Cardiac fibroblast (primary cell): ENCODE results near the gene CC2D2A.

ENCODE experiments used
- DNase-seq, 2 donors: peaks; one replicate each; pipeline versions ENCODE4 v3.0.0 to v3.0.0-alpha.2; 2010; ENCODE audit warnings: low read depth in 2 of 2
- H3K4me3 ChIP-seq, 2 donors: replicated peaks in 1 of 2; 1 replicate in 1 of 2; 2 replicates in 1 of 2; pipeline ENCODE4 v1.5.1; 2011; ENCODE audit warnings: low read depth in 2 of 2, low read length in 2 of 2, mild to moderate bottlenecking in 2 of 2, moderate library complexity in 1 of 2
- CTCF ChIP-seq: IDR thresholded peaks from one replicate; pipeline ENCODE4 v1.5.1; 2011; ENCODE audit warnings: low read depth, mild to moderate bottlenecking, low read length, inconsistent platforms

The CC2D2A gene

GRCh38 chr4:15434091-15434490, 35.6 kb upstream of the CC2D2A start:
- no peak for TF ChIP-seq CTCF
- no peak overlapping the region for H3K4me3 ChIP-seq
- DNase-seq: peak; percentile 46 to 50

DNA sequence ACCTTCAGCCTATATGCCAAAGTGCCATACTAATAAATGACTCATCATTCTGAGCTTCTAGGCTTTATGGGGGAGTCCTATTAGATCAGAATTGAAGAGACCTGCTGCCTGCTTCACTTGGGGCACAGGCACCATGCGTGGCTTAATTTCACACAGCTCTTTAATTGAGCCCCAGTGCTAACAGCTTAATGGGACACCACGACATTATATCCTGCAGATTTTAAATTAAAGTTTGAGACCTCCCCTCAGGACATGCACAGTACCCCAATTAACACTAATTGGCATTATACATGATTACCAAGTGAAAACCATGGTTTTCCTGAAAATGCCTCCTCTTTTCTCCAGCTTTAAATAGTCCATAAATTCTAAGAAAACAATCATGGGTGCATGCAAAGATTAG, 35.0 kb upstream of the CC2D2A start:
- DNase-seq: no peak
- TF ChIP-seq CTCF: no peak
- H3K4me3 ChIP-seq: no peak overlapping the region

DNA sequence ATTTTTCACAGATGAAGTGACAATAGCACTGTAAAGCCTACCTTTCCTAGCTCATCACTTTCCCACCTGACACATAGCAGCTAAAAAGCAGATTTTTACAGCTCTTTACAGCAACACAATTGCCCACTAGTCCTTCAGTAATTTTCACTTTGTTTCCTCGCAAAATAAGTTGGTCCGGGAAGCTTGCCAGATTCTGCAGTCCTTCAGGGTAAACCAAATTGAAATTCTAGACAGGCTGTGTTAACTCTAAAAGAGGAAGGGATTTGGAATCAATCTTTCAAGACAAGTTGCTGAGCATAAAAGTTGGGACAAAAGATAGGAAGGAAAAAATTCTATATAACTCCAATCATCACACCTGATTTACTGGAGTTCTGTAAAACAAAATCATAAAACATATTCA, 33.2 kb upstream of the CC2D2A start:
- peak in 1 of 2 donors; percentile 76 for DNase-seq
- no peak overlapping the region for H3K4me3 ChIP-seq
- no peak for TF ChIP-seq CTCF

GRCh38 chr4:15438939-15439524, 30.6 kb upstream of the CC2D2A start:
- no peak overlapping the region for H3K4me3 ChIP-seq
- DNase-seq: peak in 1 of 2 donors; percentile 52
- TF ChIP-seq CTCF: no peak

GRCh38 chr4:15443371-15444160, 26.1 kb upstream of the CC2D2A start:
- DNase-seq: no peak
- no peak for TF ChIP-seq CTCF
- H3K4me3 ChIP-seq: no peak overlapping the region

- no peak overlapping the region for H3K4me3 ChIP-seq
- TF ChIP-seq CTCF: no peak
- DNase-seq: no peak
These were observed 25.4 kb upstream of the CC2D2A start for GRCh38 chr4:15444276-15444675.
